Stimulated activated naive CD8-positive, alpha-beta T cell treated with anti-CD3 and anti-CD28 coated beads, Interleukin-15, amount 100 ng/mL, for 72 hours (primary cell): ENCODE results near the gene GARIN5A.

Source experiments
- ATAC-seq: fragments of 150-1000 bp; cut with Tn5 transposase; 2 replicates; pipeline ENCODE4 v1.10.0; 2021; ENCODE audit warnings: mild to moderate bottlenecking, moderate library complexity
- DNase-seq, 2 donors: peaks; one replicate each; pipeline ENCODE4 v3.0.0; 2021 to 2022
- H3K27ac Mint-ChIP-seq, 2 donors: one replicate each; pipeline ENCODE4 v1.8.0; 2022; ENCODE audit warnings: mild to moderate bottlenecking in 2 of 2, mixed read lengths in 2 of 2, moderate library complexity in 2 of 2
- H3K27me3 Mint-ChIP-seq: one replicate; pipeline ENCODE4 v1.8.0; 2022; ENCODE audit warnings: mixed read lengths
- H3K4me1 Mint-ChIP-seq: one replicate; pipeline ENCODE4 v1.8.0; 2022; ENCODE audit warnings: mild to moderate bottlenecking, mixed read lengths
- H3K4me3 Mint-ChIP-seq, 2 donors: one replicate each; pipeline ENCODE4 v1.8.0; 2022; ENCODE audit warnings: mild to moderate bottlenecking in 2 of 2, mixed read lengths in 2 of 2, moderate library complexity in 1 of 2
- H3K9me3 Mint-ChIP-seq, 2 donors: one replicate each; pipeline ENCODE4 v1.8.0; 2022; ENCODE audit warnings: mixed read lengths in 2 of 2

GARIN5A gene

DNA sequence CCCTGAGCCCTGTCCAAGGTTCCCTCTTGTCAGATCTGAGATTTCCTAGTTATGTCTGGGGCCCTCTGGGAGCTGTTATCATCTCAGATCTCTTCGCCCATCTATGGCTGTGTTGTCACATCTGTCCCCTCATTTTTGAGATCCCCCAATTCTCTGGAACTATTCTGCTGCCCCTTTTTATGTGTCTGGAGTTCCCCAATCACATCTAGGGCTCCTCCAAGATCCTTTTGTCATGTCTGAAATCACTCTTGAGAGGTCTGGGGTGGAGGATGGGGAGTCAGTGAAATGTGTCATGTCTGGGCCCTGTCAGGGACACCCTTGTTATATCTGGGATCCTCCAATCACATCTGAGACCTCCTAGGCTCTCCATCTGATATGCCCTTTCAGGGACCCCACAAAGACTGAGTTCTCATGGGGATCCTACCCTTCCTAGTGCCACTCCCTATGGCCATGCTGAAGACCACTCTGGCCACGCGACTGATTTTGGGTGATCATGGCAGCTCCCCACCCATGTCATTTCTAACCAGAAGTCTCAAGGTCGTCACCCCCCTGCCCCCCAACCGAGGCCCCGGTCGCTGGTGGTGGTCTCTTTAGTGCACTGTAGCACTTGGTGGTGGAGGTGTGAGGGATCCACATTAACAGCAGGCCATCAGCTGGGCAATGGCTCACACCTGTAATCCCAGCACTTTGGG, 47.7 kb downstream of the GARIN5A start:
- DNase-seq (no peak), ATAC-seq (no peak)
- Mint-ChIP-seq H3K27ac (no peak overlapping the region), H3K4me3 (no peak overlapping the region), H3K9me3 (no peaks in the 10 kb centered on the region), H3K4me1 (peaks cover 39% of the 10 kb centered on the region), H3K27me3 (peaks cover 50% of the 10 kb centered on the region)

DNA sequence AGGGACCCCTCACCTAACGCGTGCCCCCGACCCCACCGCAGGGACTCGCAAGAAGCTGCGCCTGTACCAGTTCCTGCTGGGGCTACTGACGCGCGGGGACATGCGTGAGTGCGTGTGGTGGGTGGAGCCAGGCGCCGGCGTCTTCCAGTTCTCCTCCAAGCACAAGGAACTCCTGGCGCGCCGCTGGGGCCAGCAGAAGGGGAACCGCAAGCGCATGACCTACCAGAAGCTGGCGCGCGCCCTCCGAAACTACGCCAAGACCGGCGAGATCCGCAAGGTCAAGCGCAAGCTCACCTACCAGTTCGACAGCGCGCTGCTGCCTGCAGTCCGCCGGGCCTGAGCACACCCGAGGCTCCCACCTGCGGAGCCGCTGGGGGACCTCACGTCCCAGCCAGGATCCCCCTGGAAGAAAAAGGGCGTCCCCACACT, 48.6 kb downstream of the GARIN5A start:
- peaks cover 41% of the 10 kb centered on the region for H3K27me3 Mint-ChIP-seq
- peak overlapping the region in 1 of 2 donors; percentile 59 for H3K4me3 Mint-ChIP-seq
- H3K27ac Mint-ChIP-seq, result no peak overlapping the region
- DNase-seq, result no peak
- H3K4me1 Mint-ChIP-seq, result peaks cover 39% of the 10 kb centered on the region
- ATAC-seq, result no peak
- no peaks in the 10 kb centered on the region for H3K9me3 Mint-ChIP-seq

DNA sequence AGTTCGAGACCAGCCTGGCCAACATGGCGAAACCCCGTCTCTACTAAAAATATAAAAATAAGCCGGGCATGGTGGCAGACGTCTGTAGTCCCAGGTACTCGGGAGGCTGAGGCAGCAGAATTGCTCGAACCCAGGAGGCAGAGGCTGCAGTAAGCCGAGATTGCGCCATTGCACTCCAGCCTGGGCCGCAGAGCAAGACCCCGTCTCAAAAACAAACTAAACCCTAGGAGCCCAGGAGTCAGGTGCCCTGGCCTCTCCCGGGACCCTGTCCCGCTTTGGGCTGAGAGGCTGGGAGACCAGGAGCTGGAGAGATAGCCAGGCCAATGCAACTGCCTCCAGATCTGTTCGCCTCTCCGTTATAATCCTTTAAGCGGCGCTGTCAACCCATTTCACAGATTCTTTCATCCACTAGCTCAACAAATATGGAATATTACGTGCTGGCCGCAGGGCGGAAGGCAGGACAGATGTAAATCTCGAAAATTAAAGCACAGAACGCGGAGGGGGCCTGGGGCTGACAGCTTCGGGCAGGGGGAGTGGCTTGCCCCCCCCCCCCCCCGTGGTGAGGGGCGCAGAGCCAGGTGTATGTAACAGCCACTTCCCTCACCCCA, 49.2 kb downstream of the GARIN5A start:
- Mint-ChIP-seq H3K27ac (no peak overlapping the region), H3K4me3 (peak overlapping the region in 1 of 2 donors; percentile 59), H3K9me3 (no peaks in the 10 kb centered on the region), H3K27me3 (peaks cover 35% of the 10 kb centered on the region), H3K4me1 (peaks cover 33% of the 10 kb centered on the region)
- ATAC-seq (no peak), DNase-seq (no peak)

DNA sequence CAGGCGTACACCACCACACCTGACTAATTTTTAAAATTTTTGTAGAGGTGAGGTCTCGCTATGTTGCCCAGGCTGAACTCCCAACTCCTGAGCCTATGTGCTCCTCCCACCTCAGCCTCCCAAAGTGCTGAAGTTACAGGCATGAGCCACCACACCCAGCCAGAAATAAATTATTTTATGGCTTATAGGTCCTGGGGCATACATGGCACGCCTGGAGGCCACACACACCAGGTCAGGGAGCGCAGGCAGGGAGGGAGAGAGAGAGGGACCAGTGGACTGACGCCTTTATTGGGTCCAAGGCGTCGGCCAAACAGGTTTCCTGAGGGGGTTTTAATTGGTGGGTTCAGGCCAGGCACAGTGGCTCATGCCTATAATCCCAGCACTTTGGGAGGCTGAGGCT, 51.1 kb downstream of the GARIN5A start:
- peaks cover 0 to 4% of the 10 kb centered on the region in 2 donors for H3K9me3 Mint-ChIP-seq
- H3K27ac Mint-ChIP-seq, result no peak overlapping the region
- peaks cover 19% of the 10 kb centered on the region for H3K4me1 Mint-ChIP-seq
- ATAC-seq (no peak), DNase-seq (no peak)
- H3K27me3 Mint-ChIP-seq, result peaks cover 31% of the 10 kb centered on the region
- no peak overlapping the region for H3K4me3 Mint-ChIP-seq

DNA sequence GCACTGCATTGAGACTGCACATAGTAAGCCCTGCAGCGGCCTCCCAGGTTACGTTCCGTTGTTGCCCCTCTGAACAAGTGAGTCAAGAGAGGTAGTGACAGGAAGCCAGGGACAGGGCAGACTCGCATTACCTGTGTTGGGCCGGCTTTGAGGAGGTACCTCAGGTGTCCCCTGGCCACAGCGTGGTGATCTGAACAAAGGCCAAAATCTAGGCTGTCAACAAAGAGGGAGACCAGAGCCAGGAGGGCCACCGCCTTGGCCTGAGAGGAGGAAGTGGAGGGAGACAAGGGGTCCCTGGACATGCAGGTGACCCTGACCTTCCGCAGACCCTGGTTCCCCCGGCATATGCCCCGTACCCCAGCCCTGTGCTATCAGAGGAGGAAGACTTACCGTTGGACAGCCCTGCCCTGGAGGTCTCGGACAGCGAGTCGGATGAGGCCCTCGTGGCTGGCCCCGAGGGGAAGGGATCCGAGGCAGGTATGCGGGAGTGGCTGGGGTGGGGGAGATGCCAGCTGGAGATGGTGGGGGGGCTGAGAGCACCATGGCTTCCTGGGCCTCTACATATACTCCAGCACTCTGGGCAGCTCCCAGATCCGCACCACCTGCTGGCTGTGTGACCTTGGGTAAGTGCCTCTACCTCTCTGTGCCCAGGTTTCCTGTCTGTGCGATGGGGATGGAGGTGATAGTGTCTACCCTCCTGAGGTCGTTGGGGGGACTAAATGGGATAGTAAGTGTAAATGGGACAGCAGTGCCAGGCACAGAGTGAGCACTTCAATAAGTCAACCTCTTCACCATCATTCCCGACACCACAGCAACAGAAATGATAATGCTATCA, 53.2 kb downstream of the GARIN5A start:
- ATAC-seq (no peak), DNase-seq (no peak)
- Mint-ChIP-seq H3K27me3 (peaks cover 31% of the 10 kb centered on the region), H3K4me1 (peaks cover 30% of the 10 kb centered on the region), H3K9me3 (peaks cover 0 to 10% of the 10 kb centered on the region in 2 donors), H3K4me3 (no peak overlapping the region), H3K27ac (no peak overlapping the region)

DNA sequence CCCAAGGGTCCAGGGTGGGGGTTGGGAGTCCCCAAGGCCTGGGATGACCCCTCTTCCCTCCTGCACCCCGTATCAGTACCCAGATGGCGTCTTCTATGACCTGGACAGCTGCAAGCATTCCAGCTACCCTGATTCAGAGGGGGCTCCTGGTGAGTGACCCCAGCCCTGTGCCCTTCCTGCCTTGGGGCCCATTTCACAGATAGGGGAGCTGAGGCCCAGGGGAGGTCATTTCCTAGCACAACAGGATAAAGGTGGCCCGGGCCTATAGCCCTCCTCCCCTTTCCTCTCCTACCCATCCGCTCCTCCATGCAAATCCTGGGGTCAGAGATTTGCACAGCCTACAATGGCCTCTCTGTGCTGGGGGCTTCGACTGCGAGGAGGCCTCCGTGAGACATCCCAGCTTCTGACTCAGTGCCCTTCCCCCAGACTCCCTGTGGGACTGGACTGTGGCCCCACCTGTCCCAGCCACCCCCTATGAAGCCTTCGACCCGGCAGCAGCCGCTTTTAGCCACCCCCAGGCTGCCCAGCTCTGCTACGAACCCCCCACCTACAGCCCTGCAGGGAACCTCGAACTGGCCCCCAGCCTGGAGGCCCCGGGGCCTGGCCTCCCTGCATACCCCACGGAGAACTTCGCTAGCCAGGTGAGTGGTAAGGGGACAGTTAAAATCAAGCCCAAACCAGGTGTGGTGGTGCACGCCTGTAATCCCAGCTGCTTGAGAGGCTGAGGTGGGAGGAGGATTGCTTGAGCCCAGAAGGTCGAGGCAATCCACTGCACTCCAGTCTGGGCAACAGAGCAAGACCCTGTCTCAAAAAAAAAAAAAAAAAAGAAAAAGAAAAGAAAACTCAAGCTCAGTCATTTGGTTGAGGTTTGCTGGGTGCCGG, 54.0 kb downstream of the GARIN5A start:
- Mint-ChIP-seq H3K4me1 (peaks cover 28% of the 10 kb centered on the region), H3K4me3 (no peak overlapping the region), H3K27me3 (peaks cover 33% of the 10 kb centered on the region), H3K27ac (no peak overlapping the region), H3K9me3 (peaks cover 0 to 10% of the 10 kb centered on the region in 2 donors)
- ATAC-seq (no peak), DNase-seq (no peak)

DNA sequence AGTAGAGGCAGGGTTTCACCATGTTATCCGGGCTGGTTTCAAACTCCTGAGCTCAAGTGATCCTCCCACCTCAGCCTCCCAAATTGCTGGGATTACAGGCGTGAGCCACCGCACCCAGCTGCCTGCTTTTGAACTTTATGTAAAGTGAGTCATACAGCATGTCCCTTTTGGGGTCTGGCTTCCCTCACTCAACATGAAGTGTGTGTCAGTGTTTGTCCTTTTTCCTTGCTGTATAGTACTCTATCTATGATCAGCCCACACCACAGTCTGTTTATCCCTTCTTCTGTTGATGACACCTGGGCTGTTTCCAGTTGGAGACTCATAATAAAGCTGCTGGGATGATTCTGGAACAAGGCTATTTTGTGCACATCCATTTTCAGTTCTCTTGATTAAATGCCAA, 55.8 kb downstream of the GARIN5A start:
- H3K27me3 Mint-ChIP-seq, result peaks cover 33% of the 10 kb centered on the region
- H3K27ac Mint-ChIP-seq, result no peak overlapping the region
- peaks cover 30% of the 10 kb centered on the region for H3K4me1 Mint-ChIP-seq
- no peak for DNase-seq
- no peak for ATAC-seq
- peaks cover 0 to 10% of the 10 kb centered on the region in 2 donors for H3K9me3 Mint-ChIP-seq
- no peak overlapping the region for H3K4me3 Mint-ChIP-seq

DNA sequence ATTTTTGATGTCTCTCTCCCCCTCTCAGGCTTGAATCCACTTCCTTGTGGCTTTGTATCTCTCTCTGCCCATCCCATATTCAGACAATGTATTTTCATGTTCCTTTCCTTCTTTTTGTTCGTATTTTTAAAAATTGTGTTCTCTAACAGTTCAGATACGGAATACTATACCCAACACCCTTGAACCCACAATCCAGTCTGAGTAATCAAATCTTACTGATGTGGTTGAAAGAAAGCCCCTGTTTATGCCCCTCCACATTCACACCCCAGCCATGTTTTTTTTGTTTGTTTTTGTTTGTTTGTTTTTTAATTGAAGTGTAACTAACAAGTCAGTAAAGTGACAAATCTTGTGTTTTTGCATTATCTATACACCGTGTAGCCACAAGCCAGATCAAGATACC, 56.5 kb downstream of the GARIN5A start:
- DNase-seq, result no peak
- Mint-ChIP-seq H3K4me3 (peak overlapping the region; percentile 39 to 62), H3K9me3 (peaks cover 0 to 10% of the 10 kb centered on the region in 2 donors), H3K27ac (no peak overlapping the region), H3K27me3 (peaks cover 33% of the 10 kb centered on the region), H3K4me1 (peaks cover 31% of the 10 kb centered on the region)
- ATAC-seq, result peak; percentile 29

DNA sequence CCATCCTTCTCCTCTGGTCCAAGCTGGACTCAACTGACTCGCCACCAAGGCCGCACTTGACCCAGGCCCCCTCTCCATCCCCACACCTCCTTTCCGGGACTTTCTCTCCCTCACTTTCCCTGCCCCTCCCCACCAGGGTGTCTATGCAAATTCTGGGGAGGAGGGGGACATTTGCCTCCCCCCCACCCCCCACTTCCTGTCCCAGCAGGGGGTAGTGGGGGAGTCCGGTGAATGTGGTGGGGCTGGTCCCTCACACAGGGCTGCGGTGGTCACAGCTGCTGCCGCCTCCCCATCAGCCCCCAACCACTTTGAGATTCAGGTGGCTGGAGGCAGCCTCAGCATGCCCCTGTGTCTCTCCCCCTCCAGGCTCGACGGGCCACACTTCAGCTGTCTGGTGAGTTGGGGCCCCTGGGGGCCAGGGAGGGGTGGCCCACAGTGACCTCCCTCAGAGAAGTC, 57.0 kb downstream of the GARIN5A start:
- Mint-ChIP-seq H3K4me3 (peak overlapping the region; percentile 56 to 62), H3K27ac (peak overlapping the region in 1 of 2 donors; percentile 0)
- ATAC-seq, result peak; percentile 13

DNA sequence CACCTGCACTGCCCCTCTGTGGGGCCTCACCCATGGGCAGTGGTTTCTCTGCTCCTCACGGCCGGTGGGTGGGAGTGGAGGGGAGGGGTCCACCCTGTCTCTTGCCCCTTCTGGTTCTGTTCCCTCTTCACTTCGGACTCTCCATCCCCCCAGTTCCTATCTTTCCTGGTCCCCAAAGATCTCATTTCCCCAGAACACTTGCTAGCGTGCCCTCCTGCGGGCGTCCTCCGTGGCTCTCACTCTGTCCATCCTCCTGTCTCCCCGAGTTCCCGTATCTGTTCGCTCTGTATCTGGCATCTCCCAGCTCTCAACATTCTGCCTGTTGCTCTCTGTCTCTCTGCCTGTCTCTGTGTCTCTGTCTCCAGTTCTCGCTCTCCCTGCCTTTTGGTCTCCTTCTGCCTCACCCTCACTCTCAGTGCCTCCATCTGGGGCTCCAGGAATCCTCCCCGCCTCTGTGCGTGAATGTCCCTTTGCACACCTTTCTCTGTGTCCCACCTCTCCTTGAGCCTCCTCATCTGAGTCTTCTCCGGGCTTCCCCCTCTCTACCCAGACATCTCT, 57.5 kb downstream of the GARIN5A start:
- peak overlapping the region in 1 of 2 donors; percentile 0 for H3K27ac Mint-ChIP-seq
- H3K27me3 Mint-ChIP-seq, result peaks cover 33% of the 10 kb centered on the region
- ATAC-seq, result no peak
- no peak for DNase-seq
- H3K4me1 Mint-ChIP-seq, result peaks cover 40% of the 10 kb centered on the region
- peak overlapping the region; percentile 31 to 56 for H3K4me3 Mint-ChIP-seq
- H3K9me3 Mint-ChIP-seq, result peaks cover 0 to 10% of the 10 kb centered on the region in 2 donors

More for the DNA sequence above, 57.0 kb downstream of the GARIN5A start:
- peaks cover 33% of the 10 kb centered on the region for H3K27me3 Mint-ChIP-seq
- peaks cover 37% of the 10 kb centered on the region for H3K4me1 Mint-ChIP-seq
- H3K9me3 Mint-ChIP-seq, result peaks cover 0 to 10% of the 10 kb centered on the region in 2 donors
- DNase-seq, result no peak

DNA sequence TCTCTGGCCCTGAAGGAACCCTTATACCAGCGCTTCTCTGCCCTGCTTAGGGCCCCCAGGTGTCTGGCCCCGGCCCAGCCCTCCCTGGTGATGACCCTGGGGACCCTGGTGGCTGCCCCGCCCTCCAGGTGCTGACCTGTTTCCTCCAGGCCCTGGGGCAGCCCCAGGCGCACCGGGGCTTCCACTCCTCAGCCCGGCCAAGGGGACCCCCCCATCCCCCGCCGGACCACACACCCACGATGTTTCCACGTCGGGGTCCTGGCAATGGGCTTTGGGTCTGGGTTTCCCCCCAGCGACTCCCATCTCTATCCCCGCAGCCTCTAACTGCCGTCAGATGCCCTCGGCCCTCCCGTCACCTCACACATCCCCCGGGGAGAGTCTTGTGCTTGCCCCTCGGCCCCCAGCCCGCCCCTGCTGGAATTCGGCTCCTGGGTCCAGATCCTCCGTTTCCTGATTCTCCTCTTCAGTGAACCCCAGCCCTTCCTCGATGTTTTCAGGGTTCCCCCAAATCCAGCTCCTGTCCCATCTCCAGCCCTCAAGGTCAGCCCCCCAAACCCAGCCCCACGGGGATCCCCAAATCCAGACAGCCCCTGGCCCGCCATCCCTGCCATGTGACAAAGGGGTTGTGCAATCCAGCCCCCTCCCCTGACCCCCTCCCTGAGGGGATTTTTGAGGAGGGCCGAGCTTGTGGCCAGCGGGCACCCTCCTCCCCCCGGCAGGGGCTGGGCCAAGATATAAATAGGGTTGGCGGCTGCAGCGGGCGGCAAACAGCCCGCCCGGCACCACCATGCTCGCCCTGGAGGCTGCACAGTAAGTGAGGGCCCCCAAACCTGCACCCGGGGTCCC, 58.2 kb downstream of the GARIN5A start, which contains the start of gene SPIB:
SPIB (plus strand) TSS at position 763 of the 846 bp plus-strand sequence; CDS start at position 788, 25 bp downstream.
- peaks cover 40% of the 10 kb centered on the region for H3K4me1 Mint-ChIP-seq
- peak within 1 kb of the TSS; percentile 56 to 62 for H3K4me3 Mint-ChIP-seq
- peak; percentile 20 for ATAC-seq

DNA sequence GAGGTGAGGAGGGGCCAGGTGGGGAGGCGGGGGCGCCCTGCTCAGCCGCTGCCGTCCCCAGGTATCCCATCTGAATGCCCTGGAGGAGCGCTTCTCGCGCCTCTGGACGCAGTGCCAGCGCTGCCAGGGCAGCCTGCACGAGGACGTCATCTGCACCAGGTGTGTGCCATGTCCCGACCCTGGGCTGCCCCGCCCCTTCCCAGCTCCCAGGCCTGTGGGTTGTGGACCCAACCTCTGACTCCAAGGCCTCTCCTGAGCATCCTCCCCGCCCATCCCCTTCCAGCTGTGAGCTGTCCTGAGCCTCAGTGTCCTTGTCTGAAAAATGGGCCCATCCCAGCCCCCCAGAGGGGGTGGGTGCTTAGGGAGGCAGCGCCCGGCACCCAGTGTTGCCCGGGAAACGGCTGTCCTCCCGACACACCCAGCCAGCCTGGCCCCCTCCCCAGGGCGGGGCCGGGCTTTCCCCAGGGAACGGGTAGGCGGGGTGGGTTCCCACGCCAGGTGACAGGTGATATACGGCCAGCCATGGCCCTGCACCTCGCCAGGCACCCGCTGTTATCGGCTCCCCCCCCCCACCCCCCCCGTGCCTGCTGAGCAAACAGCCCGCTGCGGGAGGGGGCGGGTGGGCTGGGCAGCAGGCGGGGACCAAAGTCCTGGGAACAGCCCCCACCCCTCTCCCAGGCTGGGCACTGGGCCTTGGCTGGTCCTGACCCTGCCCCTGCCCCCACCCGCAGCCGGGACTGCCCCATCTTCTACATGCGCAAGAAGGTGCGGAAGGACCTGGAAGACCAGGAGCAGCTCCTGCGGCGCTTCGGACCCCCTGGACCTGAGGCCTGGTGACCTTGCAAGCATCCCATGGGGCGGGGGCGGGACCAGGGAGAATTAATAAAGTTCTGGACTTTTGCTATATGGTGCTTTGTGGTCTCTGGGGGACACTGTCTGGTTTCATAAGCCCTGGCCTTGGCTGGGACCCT, 59.3 kb downstream of the GARIN5A start:
- no peak overlapping the region for H3K27ac Mint-ChIP-seq
- H3K9me3 Mint-ChIP-seq, result peaks cover 0 to 10% of the 10 kb centered on the region in 2 donors
- ATAC-seq (no peak), DNase-seq (no peak)
- peaks cover 40% of the 10 kb centered on the region for H3K4me1 Mint-ChIP-seq
- no peak overlapping the region for H3K4me3 Mint-ChIP-seq
- H3K27me3 Mint-ChIP-seq, result peaks cover 33% of the 10 kb centered on the region

More for the DNA sequence above, 58.2 kb downstream of the GARIN5A start, which contains the start of gene SPIB:
- peaks cover 33% of the 10 kb centered on the region for H3K27me3 Mint-ChIP-seq
- no peak for DNase-seq
- peak within 1 kb of the TSS in 1 of 2 donors; percentile 0 for H3K27ac Mint-ChIP-seq
- peaks cover 0 to 10% of the 10 kb centered on the region in 2 donors for H3K9me3 Mint-ChIP-seq
